Measurements from ENCODE around the gene LIPG. TPM values are rescaled to one million over a fixed set of nuclear protein-coding genes. Genes with fewer than 3 reads are reported as not detected.

The LIPG gene
- total RNA-seq, 1 experiment from 2014 or later: 0.43 TPM

DNA sequence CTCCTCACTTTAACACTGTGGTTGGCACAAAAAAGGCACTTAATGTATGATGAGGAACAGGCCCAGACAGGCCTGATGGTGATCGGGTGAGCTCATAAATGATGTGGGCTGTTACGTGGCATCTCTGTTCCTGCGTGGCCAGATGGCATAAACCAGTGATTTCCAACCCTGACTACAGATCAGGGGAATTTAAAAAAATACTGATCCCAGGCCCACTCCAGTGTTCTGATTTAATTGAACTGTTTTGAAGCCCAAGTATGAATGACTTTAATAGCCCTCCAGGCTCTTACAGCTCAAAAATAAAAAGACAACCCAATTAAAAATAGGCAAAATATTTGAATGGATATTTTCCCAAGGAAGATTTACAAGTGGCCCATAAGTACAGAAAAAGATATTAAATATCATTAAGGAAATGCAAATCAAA, 48.2 kb downstream of the LIPG start:
- DNase-seq (ENCODE audit: low read depth): no peak

DNA sequence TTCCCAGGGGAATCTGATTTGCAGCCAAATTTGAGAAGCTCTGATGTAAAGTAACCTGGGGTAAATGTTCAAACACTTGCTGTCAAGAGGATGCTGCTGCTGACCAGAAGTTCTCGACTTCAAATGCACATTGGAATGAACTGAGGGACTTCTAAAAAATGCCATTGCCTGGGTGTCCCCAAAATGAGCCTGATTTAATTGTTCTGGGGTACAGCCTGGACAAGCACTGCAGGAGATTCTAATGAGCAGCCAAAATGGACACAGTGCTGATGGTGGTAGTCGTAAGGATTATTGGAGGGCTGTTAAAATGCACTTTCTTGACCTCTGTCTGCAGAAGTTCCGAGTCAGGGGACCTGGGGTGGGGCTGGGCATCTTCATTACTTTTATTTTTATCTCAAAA, 49.5 kb downstream of the LIPG start:
- no peak for DNase-seq (ENCODE audit: low read depth)

DNA sequence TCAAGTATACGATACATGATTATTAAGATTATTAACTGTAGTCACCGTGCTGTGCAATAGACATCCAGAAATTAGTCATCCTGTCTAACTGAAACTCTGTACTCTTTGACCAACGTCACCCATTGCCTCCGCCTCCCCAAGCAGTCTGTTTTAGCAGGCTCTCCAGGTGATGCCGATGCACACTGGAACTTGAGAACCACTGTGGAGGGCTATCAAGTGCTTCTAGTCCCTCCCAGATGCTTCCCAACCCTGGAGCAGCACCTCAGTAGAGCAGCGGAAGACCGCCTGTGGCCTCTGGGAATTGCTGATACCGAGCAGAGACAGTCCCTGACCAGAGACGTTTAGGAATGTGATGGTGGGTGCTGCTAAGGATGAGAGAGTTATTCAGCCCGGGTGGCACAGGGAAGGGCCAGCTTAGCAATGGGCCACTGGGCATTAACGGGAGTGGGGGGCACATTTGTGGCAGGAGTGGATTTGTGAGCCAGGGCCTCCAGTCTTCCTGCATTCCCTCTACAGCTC, 50.7 kb downstream of the LIPG start:
- DNase-seq (ENCODE audit: low read depth): no peak

DNA sequence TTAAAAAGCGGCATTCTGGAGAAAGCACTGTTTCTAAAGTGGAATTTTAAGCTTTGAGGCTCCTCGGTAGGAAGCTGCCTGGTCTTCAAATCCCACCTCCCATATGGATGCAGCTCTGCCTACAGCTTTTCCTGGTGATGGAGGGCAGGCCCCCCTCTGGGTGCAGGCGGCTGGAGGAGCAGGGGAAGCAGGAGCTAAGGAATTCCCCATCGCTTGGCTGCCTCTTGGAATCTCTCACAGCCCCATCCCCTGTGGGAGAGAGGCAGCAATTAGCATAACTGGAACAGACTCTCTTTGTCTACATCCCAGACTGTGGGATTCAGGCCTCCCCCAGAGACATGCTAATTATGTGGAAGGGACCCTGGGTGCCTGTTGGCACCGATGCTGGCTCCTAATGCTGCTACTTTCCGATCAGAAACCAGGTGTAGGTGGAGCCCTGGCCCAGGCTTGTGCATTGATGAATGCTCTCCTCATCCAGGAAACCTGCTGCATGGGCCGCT, 51.3 kb downstream of the LIPG start:
- no peak for DNase-seq (ENCODE audit: low read depth)

DNA sequence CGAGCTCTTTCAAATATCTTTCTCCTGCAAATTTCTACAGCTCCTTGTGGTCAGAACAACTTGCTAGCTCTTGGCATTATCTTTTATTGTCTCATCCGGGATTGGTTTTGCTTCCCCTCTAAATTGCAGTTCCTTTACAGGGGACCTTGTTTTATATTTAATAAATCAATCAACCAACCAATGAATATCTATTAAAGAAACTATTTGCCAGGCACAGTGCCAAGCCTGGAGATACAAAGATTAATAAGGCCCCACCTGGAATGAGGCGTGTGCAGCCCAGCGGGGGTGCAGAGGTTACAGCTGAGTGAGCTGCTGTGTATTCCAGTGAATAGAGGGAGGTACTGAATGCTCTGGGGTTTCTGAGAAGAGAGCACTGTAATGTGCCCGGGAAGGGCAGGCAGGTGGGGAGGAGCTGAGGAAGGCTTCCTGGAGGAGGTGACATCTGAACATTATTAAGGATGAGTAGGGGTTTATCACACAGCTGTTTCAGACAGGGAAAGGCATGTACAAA, 51.8 kb downstream of the LIPG start:
- no peak for DNase-seq (ENCODE audit: low read depth)

DNA sequence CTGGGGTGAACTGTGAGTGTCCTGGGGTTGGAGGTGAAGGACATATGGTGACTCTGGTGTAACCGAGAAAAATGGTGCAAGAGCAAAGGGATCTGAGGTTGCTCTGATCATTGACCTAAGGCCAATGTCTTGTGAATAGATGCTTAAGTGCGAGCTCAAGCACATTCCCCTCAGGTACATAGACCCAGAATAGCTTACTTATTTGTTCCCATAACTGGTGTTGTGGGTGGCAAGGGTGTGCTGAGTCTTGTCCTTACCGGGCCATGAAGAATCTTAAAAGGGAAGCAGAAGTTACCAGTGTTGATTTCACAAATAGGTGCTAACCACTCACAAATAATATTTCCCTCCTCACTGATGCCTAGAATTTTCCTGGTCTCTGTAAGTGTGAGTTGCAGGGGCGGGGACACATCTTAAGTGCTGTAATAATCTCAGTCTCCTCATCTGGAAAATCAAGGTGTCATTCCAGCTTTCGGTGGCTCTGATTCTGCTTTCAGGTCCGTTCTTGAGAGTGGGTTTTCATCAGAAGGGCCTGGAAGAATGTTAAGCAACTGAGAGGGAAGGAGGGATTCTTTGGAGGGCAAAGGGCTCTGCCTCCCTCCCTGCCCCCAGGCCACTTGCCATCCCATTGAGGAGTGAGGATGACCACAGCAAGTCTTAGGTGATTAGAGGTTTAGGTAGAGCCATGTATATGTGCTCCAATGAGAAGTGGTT, 54.9 kb downstream of the LIPG start:
- DNase-seq (ENCODE audit: low read depth): no peak

DNA sequence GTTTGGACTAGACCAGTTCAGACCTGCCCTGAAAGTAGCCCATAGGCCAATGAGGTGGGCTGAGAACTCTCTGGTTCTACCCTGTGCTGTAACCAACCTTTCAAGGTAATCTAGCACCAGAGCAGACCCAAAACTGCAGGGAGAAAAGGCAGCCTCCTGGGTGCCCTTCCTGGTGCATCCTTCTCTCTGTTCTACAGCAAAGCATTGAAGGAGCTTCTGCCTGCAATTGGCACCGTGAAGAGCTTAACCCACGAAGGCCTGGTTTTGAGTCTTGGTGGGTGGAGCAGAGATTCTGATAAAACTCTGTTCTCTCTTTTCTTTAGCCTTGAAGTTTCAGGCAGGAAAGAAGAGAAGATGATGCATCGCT, 55.5 kb downstream of the LIPG start:
- no peak for DNase-seq (ENCODE audit: low read depth)

DNA sequence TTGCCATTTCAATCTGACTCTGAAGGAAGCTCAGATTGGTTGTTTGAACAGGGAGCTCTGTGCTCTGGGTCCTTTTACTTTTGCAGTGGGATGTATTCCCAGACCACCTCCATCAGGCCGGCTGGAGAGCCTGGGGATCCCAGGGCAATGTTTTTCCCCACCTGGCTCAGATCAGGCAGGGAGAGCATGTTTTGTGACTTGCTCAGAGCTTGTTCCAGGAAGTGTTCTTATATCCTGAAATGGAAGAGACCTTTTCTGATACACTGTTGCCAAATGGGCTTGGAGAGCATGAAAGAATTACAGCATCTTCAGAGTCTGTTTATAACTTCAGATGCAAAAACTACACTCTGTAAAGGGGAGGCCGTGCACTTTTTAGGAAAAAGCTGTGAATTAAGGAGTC, 56.0 kb downstream of the LIPG start:
- no peak for DNase-seq (ENCODE audit: low read depth)

DNA sequence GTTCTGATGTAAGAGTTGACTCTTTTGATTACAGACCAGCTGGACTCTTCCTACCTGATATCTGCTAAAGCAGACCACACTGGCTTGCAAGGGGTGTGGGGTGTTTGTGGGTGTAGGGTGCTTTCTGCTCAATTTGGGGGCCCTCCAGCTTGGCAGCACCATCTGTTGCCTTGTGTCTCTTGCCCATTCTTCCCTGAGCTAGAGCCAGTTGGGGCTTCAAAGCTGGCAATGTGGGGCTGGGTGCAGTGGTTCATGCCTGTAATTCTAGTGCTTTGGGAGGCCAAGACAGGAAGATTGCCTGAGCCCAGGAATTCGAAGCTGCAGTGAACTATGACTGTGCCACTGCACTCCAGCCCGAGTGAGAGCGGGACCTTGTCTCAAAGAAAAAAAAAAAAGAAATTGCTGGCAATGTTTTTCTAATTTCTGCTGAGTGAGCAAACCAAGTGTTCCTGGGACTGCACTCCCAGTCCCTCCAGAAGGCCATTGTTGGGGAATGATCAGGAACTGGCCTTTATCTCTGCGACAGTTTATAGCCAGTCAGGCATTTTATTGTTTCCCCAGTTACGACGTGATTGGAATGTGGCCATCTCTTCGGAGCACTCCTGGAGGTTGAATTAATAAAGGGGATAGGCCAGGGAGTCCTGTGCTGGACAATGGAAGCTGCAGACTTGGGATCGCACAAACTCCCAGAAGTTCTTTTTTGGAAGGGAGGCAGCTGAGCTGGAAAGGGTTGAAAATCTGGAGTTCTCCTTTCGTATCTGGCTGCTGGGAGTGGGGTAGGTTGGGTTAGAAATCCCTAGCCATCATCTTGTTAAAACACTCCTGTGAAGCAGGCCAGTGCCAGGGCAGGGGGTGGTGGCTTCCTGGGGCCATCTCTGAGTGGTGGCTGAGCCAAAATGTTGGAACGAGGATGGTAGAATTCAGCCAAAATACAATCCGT, 57.2 kb downstream of the LIPG start:
- DNase-seq (ENCODE audit: low read depth): no peak

DNA sequence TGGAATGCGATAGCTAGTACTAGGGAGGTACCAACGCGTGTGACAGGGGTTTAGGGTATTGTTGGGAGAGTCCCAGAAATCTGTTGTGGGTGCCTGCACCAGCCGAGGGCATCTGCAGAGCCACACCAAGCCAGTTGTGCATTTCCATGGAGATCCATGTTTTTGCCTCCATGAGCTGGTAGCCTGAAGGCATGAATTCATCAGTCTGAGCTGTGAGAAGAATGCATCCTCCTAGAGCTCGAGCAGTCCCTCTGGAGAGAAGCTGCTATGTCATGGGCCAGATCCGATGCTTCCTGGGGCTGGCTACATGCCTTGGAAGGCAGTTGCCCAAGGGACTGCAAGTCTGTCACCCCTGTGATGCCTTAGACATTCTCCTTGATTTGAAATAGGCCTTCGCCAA, 57.9 kb downstream of the LIPG start:
- DNase-seq (ENCODE audit: low read depth): no peak

DNA sequence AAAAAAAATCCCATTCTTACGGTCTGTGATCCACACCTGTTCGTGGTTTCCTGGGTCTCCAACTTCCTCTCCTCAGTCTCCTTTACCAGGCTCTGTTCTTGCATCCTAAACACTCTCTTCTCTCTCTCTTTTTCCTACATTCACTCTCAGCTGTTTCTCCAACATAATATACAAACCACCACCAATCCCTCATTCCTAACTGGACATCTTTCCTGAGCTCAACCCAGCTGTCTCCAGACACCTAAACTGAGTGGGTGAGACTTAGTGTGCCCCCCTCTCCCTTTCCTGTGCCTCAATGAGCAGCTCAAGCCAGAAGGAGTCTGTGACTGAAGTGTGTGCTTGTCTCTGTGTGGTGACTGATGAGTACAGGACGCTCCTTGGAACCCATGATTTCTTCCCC, 59.4 kb downstream of the LIPG start:
- no peak for DNase-seq (ENCODE audit: low read depth)

DNA sequence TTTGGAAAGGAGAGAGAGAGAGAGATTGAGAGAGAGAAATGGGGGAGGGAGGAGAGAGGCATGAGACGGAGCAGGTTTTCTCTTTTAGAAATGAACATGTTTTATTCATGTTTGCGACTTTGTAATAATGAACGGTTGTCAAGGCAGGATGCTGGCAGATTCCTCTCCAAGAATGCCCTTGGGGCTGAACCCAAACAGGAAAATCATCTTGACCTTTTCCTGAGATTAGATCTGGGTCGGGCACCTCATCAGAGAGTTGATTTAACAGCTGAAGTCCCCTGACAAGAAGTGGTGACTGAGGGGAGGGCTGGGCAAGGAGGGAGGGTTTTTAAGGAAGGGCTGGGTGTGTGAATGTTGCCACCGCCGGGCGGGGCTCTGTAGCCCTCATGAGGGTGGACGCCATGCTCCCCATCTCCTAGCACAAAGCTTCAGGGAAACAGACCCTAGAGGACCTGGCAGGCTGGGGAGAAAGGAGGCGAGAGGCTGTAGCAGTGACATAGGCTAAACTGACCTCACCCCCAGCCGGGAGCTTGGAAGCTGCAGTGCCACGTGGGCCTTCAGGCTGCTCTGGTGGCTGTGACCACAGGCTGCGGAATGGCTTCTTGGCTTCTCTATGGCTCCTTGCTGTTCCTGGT, 60.0 kb downstream of the LIPG start:
- DNase-seq (ENCODE audit: low read depth): no peak

DNA sequence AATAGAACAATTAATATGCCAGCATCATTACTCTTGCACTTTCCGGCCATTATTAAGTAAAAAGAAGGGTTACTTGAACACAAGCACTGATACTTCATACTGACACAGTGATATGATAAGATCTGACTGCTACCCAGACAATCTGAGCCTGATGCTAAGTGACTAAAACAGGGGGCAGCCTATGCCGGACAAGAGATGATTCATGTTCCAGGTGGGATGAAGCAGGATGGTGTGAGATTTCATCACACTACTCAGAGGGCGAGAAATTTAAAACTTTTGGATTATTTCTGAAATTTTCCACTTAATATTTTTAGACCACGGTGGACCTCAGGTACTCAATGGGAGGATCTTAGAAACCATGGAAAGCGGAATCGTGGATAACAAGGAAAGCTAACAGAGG, 61.7 kb downstream of the LIPG start:
- no peak for DNase-seq (ENCODE audit: low read depth)

DNA sequence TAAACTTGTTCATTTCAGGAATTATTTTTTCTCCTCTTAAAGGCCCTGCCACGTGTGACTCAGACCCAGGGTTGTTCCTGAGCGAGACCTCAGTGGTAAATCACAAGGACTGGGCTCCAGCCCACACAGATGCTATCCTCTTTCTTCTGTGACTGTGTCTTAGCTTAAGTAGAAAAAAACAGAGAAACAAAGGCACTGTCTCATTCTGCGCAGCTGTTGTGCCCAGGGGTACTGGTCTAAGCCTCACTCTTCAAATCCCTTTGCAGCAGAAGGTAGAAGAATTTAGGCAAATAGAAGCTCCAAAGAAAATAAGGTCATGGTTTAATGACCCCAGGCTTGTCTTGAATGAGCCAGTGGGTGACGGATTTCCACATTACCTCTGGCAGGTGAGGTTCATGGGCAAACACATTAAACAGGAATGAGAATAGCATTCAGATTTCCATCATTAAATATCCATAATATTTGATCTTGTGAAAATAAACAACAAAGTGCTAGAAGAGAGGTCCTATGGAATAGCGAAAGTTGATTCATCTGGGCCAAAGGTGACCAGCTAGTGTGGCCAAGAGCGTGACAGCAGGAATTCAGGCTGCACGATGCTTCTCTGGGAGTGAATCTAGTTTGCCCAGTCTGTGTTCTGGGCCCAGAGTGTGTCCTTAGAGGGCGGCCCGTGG, 63.3 kb downstream of the LIPG start:
- DNase-seq (ENCODE audit: low read depth): no peak

DNA sequence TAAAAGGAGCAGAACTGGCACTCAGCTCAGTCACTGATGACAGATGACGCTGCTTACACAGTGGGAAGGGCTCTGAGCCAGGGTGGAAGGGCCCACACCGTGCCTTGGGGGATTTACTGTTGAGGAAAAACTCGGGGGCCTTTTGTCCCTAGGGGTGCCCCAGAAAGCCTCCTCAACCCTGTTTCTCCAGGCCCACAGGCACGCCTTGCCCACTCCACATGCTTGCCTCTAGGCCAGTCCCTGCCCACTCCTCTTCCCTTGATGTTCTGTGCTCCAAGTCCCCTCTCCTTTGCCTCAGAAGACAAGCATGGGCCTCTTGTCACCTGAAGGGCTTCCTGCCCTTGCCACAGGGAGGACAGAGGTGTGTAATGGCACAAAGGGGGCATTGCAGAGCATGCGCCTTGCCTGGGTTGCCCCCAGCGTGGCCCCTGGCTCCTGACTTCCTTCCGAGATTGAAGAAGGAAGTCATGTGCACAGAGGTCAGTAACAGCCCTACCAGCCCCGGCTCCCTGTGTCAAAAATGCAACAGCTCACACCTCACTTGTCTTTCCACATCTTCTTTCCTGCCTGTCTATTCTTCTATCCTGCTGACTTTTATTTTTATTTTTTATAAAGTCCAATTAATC, 65.1 kb downstream of the LIPG start:
- no peak for DNase-seq (ENCODE audit: low read depth)

DNA sequence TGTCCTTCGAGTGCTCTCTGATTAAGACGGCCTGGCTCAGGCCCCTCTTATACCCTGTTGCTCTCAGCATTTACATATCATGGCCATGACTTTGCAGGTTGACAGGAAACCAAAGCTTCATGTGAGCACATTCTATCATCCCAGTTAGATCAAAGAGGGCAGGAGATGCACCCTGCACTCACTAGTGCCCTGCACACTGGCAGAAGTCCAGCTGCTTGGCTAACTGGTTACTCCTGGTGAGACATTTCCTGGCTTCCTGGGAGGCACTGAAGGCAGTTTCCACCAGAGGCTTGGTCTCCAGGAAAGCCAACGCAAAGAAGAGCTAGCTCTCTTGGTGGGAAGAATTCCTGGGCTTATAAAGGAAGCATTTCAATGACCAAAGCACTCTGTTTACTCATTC, 66.3 kb downstream of the LIPG start:
- peak; percentile 82 for DNase-seq (ENCODE audit: low read depth)

DNA sequence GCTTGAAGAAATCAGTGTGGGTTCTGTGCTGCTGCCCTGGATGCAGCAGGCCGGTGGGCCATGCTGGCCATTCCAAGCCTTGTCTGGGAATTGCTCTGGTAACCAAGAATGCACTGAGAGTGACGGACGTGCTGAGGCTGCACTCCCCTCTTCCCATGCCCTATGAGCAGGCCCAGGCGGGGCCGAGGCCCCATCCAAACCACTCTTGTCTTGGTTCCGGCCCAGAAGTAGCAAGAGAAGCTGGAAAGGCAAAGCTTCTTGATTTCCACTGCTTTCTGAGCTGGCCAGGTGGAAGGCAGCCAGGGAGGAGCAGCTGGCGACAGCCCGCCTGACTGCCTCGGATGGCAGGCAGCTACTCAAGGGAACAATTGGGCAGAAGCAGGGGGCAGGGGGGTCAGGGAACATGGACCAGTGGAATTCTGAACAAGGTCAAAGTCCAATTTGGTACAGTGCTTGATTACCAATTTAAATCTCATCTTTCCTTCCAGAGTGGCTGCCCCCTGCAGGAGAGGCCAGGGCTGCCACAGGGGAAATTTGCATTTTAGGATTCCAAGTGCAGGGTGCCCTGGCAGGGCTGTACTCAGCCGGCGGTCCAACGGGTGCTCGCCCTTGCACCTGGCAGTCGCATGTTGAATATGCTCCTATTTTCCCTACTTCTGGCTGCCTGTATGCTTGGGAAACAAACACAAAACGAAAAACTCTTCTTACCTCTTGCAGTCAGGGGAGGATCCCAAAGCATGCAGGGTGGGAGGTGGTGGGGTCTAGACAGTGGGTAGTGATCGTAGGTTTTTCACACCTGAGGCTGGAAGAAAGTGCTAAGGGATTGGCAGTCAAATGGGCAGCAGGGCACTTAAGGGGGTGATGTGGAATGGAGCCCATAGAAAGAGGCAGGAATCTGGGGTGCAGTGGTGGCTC, 67.3 kb downstream of the LIPG start:
- DNase-seq (ENCODE audit: low read depth): no peak

DNA sequence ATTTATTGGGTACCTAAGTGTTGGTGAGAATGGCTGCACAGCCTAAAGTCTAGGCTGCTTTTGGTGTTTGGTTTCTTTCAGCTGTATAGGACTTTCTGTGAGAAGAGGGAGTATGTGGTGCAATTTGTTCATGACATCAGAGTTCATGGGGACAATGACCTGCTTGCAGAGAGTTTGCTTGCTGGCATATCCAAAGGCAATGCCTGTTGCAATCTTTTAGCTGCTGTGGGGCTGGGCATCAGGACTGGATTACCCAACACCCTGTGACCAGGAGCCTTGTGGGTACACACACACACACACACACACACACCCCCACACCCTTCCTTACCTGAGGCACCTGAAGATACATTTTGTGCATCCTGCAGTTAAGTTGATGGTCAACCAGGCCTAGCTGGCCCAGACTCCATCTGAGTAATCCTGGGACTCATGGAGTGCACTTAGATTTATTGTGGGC, 68.4 kb downstream of the LIPG start:
- no peak for DNase-seq (ENCODE audit: low read depth)

DNA sequence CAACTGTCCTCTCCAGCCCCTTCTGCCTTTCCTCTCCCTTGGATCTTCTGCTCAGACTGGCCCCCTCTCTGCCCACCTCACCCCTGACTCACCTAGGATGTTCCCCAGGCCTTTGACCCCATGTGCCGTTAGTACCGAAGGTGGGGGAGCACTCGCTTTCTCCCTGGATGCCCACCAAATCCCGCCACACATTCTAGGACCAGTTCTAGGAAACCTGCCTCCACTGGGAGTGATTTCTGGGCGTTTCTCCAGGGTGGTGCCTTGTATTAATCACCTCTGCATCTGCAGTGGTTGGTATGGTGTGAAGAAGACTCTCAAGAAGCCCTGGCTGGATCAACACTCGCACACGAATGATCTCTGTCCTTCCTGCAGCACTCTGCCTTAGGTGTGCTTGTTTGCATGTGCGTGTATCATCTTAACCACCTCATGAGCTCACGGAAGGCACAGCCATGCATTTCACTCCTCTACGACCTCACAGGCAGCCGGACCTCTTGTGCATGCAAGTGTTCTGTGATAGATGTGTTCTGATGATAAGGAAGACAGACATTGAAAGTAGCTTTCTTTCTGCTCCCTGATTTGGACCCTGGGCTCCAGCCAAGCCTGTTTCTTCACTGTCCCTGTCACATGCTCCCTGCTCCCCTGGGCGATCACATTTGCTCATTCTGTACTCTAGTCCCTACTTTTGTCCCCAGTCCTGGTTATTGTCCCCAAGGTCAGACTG, 69.4 kb downstream of the LIPG start:
- DNase-seq (ENCODE audit: low read depth): no peak
